GM18507 (cell line): ENCODE data around the gene RHOG.

ENCODE experiments used
- DNase-seq: peaks from one replicate; pipeline ENCODE4 v3.0.0; 2011; ENCODE audit warnings: low read depth; ENCODE audit not compliant: insufficient read length; ENCODE audit errors: extremely low spot score
- FAIRE-seq: peaks from 2 replicates; lab custom pipeline; 2011; peaks lifted over from hg19 to GRCh38; lab: Jason Lieb, UNC

Gene RHOG

GRCh38 chr11:3837793-3838192, 3.0 kb downstream of the RHOG start:
- FAIRE-seq = peak; percentile 62
- DNase-seq = no peak

- no peak for DNase-seq
- FAIRE-seq = peak; percentile 71
Measured at GRCh38 chr11:3836903-3837302, 3.9 kb downstream of the RHOG start.

- DNase-seq (no peak), FAIRE-seq (no peak)
Measured at GRCh38 chr11:3835751-3836150, 5.0 kb downstream of the RHOG start.

- DNase-seq = no peak
- no peak for FAIRE-seq
Measured at GRCh38 chr11:3834664-3835461, 5.9 kb downstream of the RHOG start.

- FAIRE-seq (no peak), DNase-seq (no peak)
Measured at GRCh38 chr11:3834349-3834663, 6.5 kb downstream of the RHOG start.

- DNase-seq (no peak), FAIRE-seq (no peak)
Measured at GRCh38 chr11:3833449-3833848, 7.3 kb downstream of the RHOG start.

- FAIRE-seq (no peak), DNase-seq (no peak)
Measured at GRCh38 chr11:3832816-3833215, 7.9 kb downstream of the RHOG start.

- no peak for DNase-seq
- FAIRE-seq = no peak
Measured at GRCh38 chr11:3831378-3832239, 9.2 kb downstream of the RHOG start.

GRCh38 chr11:3830730-3831129, 10.0 kb downstream of the RHOG start:
- no peak for DNase-seq
- no peak for FAIRE-seq

- FAIRE-seq = no peak
- no peak for DNase-seq
Measured at GRCh38 chr11:3830088-3830487, 10.7 kb downstream of the RHOG start.

GRCh38 chr11:3827434-3828186, 13.1 kb downstream of the RHOG start:
- FAIRE-seq (no peak), DNase-seq (no peak)

GRCh38 chr11:3826721-3827120, 14.0 kb downstream of the RHOG start:
- FAIRE-seq = no peak
- DNase-seq = no peak

GRCh38 chr11:3825473-3826154, 15.1 kb downstream of the RHOG start:
- DNase-seq = no peak
- FAIRE-seq = no peak

- FAIRE-seq = peak; percentile 92
- peak; percentile 54 for DNase-seq
Measured at GRCh38 chr11:3824714-3825472, 15.9 kb downstream of the RHOG start.

GRCh38 chr11:3823762-3824506, 16.8 kb downstream of the RHOG start:
- no peak for FAIRE-seq
- DNase-seq = no peak

- FAIRE-seq (no peak), DNase-seq (no peak)
Measured at GRCh38 chr11:3823303-3823702, 17.5 kb downstream of the RHOG start.

- no peak for DNase-seq
- no peak for FAIRE-seq
Measured at GRCh38 chr11:3822312-3822711, 18.4 kb downstream of the RHOG start.

GRCh38 chr11:3820971-3821370, 19.8 kb downstream of the RHOG start:
- FAIRE-seq (no peak), DNase-seq (no peak)
